Measurements from ENCODE around the gene AMIGO2.
"Not testable (repeated sequence)": the region's sequence is repeated elsewhere in the genome, so short reads cannot be mapped to it uniquely, and the experiment has no call there.

AMIGO2 gene

GRCh38 chr12:47071241-47071852, 8.4 kb downstream of the AMIGO2 start:
- DNase-seq = no peak

DNA sequence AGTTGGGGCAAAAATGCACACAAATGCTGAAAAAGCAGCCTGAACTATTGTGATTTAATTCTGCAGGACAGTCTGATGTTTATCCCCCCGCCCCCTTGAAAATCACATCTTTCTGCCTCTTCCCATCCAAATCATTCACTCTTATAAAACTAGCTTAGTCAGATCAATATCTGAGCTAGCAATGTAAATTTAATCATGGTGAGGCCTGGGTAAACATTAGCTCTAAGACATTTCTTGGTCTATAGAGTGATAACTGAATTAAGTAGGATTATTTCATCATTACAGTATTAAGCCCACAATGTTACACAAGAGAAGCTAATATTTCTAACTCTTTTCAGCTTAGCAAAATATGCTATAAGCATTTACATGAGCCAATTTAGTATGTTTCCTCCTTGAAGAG, 9.4 kb downstream of the AMIGO2 start:
- no peak for DNase-seq

GRCh38 chr12:47068539-47068938, 11.2 kb downstream of the AMIGO2 start:
- DNase-seq = no peak

GRCh38 chr12:47067771-47068431, 11.9 kb downstream of the AMIGO2 start:
- DNase-seq = no peak

GRCh38 chr12:47067176-47067575, 12.6 kb downstream of the AMIGO2 start:
- DNase-seq = peak; percentile 46

DNA sequence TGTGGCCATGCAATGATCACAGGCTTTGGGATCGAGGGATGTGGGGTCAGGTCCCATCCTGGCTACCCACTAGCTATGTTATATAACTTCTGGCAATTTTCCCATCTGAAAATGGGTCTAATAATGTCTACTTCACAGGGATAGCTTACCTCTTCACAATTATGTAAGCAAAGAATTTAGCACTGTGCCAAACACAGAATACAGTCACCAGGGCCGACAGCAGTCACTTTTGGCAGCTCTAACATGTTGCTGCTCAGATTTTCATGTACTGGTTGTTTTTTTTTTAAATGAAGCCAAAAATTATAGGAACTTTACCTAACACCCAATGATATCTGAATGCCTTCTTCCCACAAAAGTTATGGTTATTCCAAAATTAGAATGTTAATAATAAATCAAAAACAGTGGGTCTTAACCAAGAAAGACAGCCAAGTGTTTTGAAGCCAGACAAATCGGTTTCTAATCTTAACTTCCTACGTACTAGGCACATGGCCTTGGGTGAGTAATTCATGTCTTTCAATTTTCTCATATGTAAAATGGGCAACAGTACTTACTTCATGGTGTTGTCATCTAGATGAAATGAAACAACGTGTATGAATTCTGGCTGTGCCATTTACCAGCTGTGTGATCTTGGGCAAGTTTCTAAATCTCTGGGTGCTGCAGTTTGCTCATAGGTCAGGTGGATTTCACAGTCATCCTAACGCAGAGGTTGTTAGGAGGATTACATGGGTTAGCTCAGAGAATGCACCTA, 13.3 kb downstream of the AMIGO2 start:
- no peak for DNase-seq

GRCh38 chr12:47065546-47065945, 14.2 kb downstream of the AMIGO2 start:
- no peak for DNase-seq

- not testable (repeated sequence) for DNase-seq
Observed at GRCh38 chr12:47058640-47059039, 21.1 kb downstream of the AMIGO2 start.

DNA sequence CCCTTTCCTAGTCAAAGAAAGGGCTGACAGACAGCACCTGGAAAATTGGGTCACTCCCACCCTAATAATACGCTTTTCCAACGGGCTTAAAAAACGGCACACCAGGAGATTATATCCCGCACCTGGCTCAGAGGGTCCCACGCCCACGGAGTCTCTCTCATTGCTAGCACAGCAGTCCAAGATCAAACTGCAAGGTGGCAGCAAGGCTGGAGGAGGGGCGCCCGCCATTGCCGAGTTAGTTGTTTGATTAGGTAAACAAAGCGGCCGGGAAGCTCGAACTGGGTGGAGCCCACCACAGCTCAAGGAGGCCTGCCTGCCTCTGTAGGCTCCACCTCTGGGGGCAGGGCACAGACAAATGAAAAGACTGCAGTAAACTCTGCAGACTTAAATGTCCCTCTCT, 22.8 kb downstream of the AMIGO2 start:
- DNase-seq = not testable (repeated sequence)

DNA sequence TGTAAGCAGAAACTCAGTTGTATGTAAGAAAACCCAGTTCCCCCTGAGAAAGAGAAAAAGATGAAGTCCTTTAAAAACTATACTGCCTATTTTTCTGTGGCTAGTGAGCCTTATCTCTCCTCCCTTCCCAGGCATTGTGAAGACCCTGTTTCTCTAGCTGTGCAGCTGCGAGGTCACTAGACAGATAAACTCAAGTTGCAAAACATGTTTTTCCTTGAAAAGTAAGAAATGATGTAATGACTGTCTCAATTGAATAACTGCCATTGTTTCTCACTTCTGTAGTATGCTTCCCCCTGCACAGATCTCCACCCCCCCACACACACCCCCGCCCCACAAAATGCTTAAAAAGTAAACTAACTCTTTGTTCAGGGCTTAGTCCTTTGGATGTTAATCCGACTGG, 23.9 kb downstream of the AMIGO2 start:
- DNase-seq = not testable (repeated sequence)

GRCh38 chr12:47054659-47055058, 25.1 kb downstream of the AMIGO2 start:
- DNase-seq = no peak

- no peak for DNase-seq
Observed at GRCh38 chr12:47053961-47054360, 25.8 kb downstream of the AMIGO2 start.

GRCh38 chr12:47052274-47052673, 27.5 kb downstream of the AMIGO2 start:
- no peak for DNase-seq

- DNase-seq = not testable (repeated sequence)
Observed at GRCh38 chr12:47051291-47051690, 28.5 kb downstream of the AMIGO2 start.

- no peak for DNase-seq
Observed at GRCh38 chr12:47048541-47048940, 31.2 kb downstream of the AMIGO2 start.

- DNase-seq = no peak
Observed at GRCh38 chr12:47041327-47041726, 38.4 kb downstream of the AMIGO2 start.

GRCh38 chr12:47039756-47040155, 40.0 kb downstream of the AMIGO2 start:
- DNase-seq = no peak

DNA sequence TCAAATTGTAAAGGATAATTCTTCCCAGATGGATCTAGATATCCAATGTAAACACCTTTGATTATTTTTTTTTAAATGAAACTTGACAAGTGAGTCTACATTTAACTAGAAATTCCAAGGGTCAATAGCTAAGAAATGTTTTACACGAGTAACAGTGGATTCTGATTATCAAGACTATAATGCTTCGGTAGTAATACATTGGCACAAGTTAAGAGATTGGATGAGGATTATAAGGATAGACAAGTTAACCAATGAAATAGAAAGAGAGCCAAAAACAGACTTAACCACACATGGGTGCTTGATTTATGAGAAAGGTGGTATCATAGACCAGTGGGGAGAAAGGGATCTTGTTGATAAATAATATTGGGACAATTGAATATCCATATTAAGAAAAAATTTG, 40.7 kb downstream of the AMIGO2 start:
- DNase-seq = no peak

GRCh38 chr12:47038270-47038748, 41.5 kb downstream of the AMIGO2 start:
- no peak for DNase-seq

GRCh38 chr12:47035484-47035883, 44.3 kb downstream of the AMIGO2 start:
- DNase-seq = no peak

GRCh38 chr12:47034661-47035060, 45.1 kb downstream of the AMIGO2 start:
- DNase-seq = no peak

- no peak for DNase-seq
Observed at GRCh38 chr12:47033789-47034555, 45.8 kb downstream of the AMIGO2 start.

DNA sequence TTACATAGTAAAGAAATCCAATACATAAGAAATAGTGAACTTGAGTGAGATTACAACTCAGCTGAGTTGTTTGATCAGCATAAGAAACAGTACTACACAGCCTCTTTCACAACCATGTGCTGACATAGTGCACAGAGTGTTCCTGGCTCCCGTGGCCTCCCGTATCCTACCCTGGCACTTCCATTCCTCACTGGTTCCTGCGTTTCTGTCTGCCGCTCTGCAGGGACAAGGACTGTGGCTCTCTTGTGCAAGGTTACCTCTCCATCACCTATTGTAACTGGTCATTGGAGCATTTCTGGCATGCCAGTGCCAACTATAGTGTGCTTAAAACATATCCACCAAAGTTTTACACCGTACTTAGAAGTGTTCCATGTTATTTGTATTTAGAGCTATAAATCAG, 46.7 kb downstream of the AMIGO2 start:
- no peak for DNase-seq

Measured in activated CD4-positive, alpha-beta T cell treated with anti-CD3 and anti-CD28 coated beads for 48 hours (primary cell).